ENCODE measurements around the gene RPS26. TPM values are rescaled to one million over a fixed set of nuclear protein-coding genes. Genes with fewer than 3 reads are reported as not detected.

Gene RPS26
- total and polyA plus RNA-seq, 9 of the 15 experiments (the other 6 are each of a cell fraction or from before 2014, with no cell fraction given), result 70.2 to 1,589 (median 852) TPM

DNA sequence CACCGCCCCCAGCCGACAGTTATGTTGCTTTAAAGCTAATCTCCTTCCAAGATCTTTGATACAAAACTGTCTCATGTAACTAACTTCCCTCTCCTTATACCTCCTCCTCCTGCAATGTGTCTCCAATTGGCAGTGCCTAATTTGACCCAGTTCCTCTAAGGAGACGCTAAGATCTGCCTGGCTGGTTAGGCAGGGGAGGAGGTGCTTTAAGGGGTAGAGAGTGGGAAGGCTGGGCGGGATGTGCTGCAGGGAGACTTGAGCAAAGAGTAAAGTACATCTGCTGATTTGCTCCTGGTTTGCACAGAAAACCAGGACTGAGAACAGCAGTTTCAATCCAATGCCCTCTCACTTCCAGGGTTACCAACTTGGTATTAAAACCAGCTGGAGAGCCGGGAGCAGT lies 28.2 kb upstream of the RPS26 start:
- Histone ChIP-seq H3K4me3 (no peak overlapping the region), H3K4me1 (replicated peaks in 1 of 2; ENCODE audit: control insufficient read depth in 2 of 2, insufficient read depth in 2 of 2, low read length in 2 of 2) (peaks cover 0 to 36% of the 10 kb centered on the region in 2 experiments; a peak in 3 of 5 replicates), H3K36me3 (ENCODE audit: control insufficient read depth, insufficient read depth, low read length) (no peaks in the 10 kb centered on the region), H3K27ac (ENCODE audit: extremely low read depth, low read depth, low read length) (no peak overlapping the region), H3K9ac (ENCODE audit: insufficient read depth in 1 of 2, low read depth in 2 of 2, low read length in 2 of 2) (peak overlapping the region in 1 of 2 experiments; percentile 28; a peak in 1 of 4 replicates), H3K27me3 (ENCODE audit: control insufficient read depth in 2 of 2, insufficient read depth in 2 of 2, low read length in 2 of 2) (no peaks in the 10 kb centered on the region), H2AFZ (ENCODE audit: low read depth, low read length) (no peak overlapping the region), H4K20me1 (replicated peaks; ENCODE audit: control insufficient read depth, insufficient read depth, low read length) (no peaks in the 10 kb centered on the region), H3K4me2 (ENCODE audit: insufficient read depth, low read length) (no peak overlapping the region), H3K79me2 (ENCODE audit: control insufficient read depth, insufficient read depth, low read length) (no peaks in the 10 kb centered on the region), H3K9me3 (replicated peaks; ENCODE audit: control insufficient read depth, insufficient read depth, low read depth, low read length) (no peaks in the 10 kb centered on the region), H3K9me1 (ENCODE audit: control insufficient read depth, insufficient read depth, low read length) (no peaks in the 10 kb centered on the region)
- no peak for DNase-seq (ENCODE audit: extremely low read depth in 1 of 4, low spot score in 3 of 4)
- WGBS (ENCODE audit: insufficient coverage, low coverage, missing lambda C conversion rate), result 59% methylated on average over 5 of the region's 5 CpGs
- FAIRE-seq, result no peak
- ATAC-seq, result no peak
- ChIA-PET POLR2A (interaction anchor here (1.0 to 1.5 kb wide), 3 partner anchors 14 to 18 kb away, joined by 3 to 5 read pairs (median 4); partner anchors contain the start of gene SUOX), CTCF (ENCODE audit: low intra/inter-chr PET ratio) (no interaction called here)
- BruUV-seq (replicated peaks), result no TSS peak
- intact Hi-C loops (cut with micrococcal nuclease), result no loop called here
- in situ Hi-C loops (cut with MboI), result no loop called here
- no peak for TF ChIP-seq NONO (IDR thresholded peaks at IDR 0.05; ENCODE audit: low read depth in 2 of 2, low read length in 1 of 2)
- no peak for TF ChIP-seq ZNF316 (IDR thresholded peaks at IDR 0.05)
- TF ChIP-seq MAFG (tag; conservative IDR thresholded peaks at IDR 0.05), result no peak
- no peak for TF ChIP-seq RAD51 (IDR thresholded peaks at IDR 0.05; ENCODE audit: borderline replicate concordance, low read depth)
- no peak for TF ChIP-seq TAL1 (IDR thresholded peaks at IDR 0.05)
- TF ChIP-seq, protein P1, sequence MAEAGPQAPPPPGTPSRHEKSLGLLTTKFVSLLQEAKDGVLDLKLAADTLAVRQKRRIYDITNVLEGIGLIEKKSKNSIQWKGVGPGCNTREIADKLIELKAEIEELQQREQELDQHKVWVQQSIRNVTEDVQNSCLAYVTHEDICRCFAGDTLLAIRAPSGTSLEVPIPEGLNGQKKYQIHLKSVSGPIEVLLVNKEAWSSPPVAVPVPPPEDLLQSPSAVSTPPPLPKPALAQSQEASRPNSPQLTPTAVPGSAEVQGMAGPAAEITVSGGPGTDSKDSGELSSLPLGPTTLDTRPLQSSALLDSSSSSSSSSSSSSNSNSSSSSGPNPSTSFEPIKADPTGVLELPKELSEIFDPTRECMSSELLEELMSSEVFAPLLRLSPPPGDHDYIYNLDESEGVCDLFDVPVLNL (CRISPR knock-in tag; IDR thresholded peaks at IDR 0.05; ENCODE audit: low read depth), result no peak
- no peak for TF ChIP-seq ZSCAN32 (CRISPR knock-in tag; IDR thresholded peaks at IDR 0.05)
- no peak for TF ChIP-seq ZFP30 (CRISPR knock-in tag; IDR thresholded peaks at IDR 0.05; ENCODE audit: borderline replicate concordance)
- TF ChIP-seq, protein P2, sequence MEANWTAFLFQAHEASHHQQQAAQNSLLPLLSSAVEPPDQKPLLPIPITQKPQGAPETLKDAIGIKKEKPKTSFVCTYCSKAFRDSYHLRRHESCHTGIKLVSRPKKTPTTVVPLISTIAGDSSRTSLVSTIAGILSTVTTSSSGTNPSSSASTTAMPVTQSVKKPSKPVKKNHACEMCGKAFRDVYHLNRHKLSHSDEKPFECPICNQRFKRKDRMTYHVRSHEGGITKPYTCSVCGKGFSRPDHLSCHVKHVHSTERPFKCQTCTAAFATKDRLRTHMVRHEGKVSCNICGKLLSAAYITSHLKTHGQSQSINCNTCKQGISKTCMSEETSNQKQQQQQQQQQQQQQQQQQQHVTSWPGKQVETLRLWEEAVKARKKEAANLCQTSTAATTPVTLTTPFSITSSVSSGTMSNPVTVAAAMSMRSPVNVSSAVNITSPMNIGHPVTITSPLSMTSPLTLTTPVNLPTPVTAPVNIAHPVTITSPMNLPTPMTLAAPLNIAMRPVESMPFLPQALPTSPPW (CRISPR knock-in tag; IDR thresholded peaks at IDR 0.05), result no peak
- TF ChIP-seq, protein P3, sequence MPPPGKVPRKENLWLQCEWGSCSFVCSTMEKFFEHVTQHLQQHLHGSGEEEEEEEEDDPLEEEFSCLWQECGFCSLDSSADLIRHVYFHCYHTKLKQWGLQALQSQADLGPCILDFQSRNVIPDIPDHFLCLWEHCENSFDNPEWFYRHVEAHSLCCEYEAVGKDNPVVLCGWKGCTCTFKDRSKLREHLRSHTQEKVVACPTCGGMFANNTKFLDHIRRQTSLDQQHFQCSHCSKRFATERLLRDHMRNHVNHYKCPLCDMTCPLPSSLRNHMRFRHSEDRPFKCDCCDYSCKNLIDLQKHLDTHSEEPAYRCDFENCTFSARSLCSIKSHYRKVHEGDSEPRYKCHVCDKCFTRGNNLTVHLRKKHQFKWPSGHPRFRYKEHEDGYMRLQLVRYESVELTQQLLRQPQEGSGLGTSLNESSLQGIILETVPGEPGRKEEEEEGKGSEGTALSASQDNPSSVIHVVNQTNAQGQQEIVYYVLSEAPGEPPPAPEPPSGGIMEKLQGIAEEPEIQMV (tag; conservative IDR thresholded peaks at IDR 0.05; ENCODE audit: low read depth), result no peak
- TF ChIP-seq NCOA6 (IDR thresholded peaks at IDR 0.05), result no peak
- TF ChIP-seq FOXA3 (CRISPR knock-in tag; conservative IDR thresholded peaks at IDR 0.05 in 1 of 2, IDR thresholded peaks at IDR 0.05 in 1 of 2), result no peak
- no peak for TF ChIP-seq FOSL1 (tag; conservative IDR thresholded peaks at IDR 0.05)
- no peak for TF ChIP-seq ZNF146 (CRISPR knock-in tag; IDR thresholded peaks at IDR 0.05; ENCODE audit: unreplicated experiment)
- TF ChIP-seq, protein P4, sequence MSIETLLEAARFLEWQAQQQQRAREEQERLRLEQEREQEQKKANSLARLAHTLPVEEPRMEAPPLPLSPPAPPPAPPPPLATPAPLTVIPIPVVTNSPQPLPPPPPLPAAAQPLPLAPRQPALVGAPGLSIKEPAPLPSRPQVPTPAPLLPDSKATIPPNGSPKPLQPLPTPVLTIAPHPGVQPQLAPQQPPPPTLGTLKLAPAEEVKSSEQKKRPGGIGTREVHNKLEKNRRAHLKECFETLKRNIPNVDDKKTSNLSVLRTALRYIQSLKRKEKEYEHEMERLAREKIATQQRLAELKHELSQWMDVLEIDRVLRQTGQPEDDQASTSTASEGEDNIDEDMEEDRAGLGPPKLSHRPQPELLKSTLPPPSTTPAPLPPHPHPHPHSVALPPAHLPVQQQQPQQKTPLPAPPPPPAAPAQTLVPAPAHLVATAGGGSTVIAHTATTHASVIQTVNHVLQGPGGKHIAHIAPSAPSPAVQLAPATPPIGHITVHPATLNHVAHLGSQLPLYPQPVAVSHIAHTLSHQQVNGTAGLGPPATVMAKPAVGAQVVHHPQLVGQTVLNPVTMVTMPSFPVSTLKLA (conservative IDR thresholded peaks at IDR 0.05), result no peak
- no peak for TF ChIP-seq TEAD4 (IDR thresholded peaks at IDR 0.05; ENCODE audit: low read length)
- TF ChIP-seq TEAD4 (CRISPR knock-in tag; IDR thresholded peaks at IDR 0.05; ENCODE audit: borderline replicate concordance), result no peak
